HG02870 (cell line): ENCODE data around the gene LTO1.

Source experiments
- ATAC-seq: cut with Tn5 transposase; IDR thresholded peaks from one replicate; pipeline ENCODE4 v1.9.1; 2021; ENCODE audit warnings: mild to moderate bottlenecking, moderate library complexity; ENCODE audit not compliant: unreplicated experiment

The LTO1 gene

GRCh38 chr11:69682221-69682620 lies 7.1 kb upstream of the LTO1 start:
- ATAC-seq = no peak

DNA sequence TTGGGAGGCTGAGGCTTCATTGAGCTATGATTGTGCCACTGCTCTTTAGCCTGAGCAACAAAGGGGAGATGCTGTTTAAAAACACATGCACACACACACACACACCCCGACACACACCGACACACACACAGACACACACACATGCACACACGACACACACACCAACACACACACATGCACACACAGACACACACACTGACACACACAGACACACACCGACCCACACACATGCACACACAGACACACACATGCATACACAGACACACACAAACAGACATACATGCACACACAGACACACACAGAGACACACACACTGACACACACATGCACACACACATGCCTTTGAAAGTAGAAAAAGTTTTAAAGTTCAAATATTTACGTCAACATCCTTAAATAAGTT lies 5.5 kb upstream of the LTO1 start:
- no peak for ATAC-seq

GRCh38 chr11:69677749-69678148 lies 2.6 kb upstream of the LTO1 start:
- no peak for ATAC-seq

GRCh38 chr11:69674267-69674885 lies 777 bp downstream of the LTO1 start:
- ATAC-seq = peak; percentile 7

- no peak for ATAC-seq
These were observed 3.3 kb downstream of the LTO1 start for GRCh38 chr11:69671734-69672465.

GRCh38 chr11:69670158-69670845 lies 4.9 kb downstream of the LTO1 start:
- ATAC-seq = no peak

DNA sequence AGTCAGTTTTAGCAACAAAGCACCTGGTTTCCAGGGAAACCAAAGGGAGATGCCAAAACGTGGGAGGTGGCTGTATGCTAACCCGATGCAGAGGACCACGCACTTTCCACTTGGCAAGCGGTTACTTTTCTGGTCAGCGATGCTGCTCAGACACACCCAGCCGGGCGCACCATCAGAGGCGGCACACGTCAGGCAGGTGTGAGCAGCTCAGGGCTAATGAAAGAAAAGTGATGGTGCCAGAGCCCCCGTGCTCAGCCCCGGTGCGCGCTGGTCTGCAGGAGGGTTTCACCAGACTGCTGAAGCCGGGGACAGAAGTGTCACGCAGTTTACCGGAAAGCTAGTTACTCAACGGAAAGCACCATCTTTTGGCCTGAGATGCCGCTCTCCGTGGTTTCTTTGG lies 5.7 kb downstream of the LTO1 start:
- ATAC-seq = no peak

GRCh38 chr11:69667619-69668604 lies 7.2 kb downstream of the LTO1 start:
- no peak for ATAC-seq

DNA sequence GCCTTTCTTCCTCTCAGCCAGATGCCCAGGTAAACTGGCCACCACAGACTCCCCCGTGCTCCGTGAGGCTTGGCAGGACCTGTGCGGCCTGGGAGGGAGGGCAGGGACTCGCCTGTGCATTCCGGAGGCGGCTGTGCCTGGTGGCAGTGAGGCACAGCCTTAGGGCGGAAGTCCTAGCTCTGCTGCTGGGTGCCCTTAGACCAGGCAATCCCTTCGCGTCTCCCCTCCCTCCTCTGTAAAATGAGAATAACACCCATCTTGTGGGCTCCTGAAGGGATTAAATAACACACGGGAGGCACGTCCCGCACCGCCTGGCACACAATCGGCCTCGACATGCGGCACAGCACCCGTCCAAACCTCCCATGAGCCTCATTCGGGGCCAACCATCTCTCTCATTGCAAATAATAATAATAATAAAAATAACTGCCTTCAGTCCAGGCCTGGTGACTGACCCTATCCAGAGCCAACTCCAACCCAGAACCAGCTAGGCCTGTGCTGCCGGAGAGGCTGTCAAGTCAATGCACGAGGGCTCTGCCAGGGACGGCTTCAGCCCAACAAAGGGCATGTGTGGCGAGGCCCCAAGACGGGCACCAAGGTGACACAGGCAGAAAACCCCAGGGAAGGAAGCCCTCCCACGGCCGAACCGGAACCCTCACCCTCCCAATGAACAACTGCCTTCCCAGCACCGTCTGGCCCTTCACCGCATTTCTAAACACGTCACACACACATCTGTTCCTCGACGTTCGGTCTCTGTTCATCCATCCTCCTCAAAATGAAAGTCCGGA lies 8.2 kb downstream of the LTO1 start:
- ATAC-seq = no peak

DNA sequence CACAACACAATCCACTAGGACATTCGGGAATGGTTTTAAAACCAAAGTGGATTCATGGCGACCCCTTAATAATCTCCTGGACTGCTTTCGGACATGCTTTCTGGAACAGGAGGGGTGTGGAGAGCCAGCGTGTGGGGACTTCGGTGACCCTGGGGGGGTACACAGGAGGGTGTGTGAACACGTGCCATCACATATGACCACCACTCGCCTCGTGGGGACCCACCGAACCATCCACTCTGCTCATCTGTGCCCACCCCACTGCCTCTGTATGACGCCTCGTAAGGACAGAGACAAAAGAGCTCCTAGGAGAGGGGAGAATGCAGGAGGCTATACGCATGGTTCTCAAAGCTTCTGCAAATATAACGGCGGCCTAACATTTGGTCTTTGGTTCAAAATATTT lies 8.9 kb downstream of the LTO1 start:
- ATAC-seq = no peak

GRCh38 chr11:69665669-69666068 lies 9.5 kb downstream of the LTO1 start:
- ATAC-seq = no peak

GRCh38 chr11:69664901-69665300 lies 10.3 kb downstream of the LTO1 start:
- ATAC-seq = no peak

GRCh38 chr11:69664103-69664775 lies 10.9 kb downstream of the LTO1 start:
- ATAC-seq = no peak

- no peak for ATAC-seq
These were observed 11.8 kb downstream of the LTO1 start for GRCh38 chr11:69663326-69663725.

DNA sequence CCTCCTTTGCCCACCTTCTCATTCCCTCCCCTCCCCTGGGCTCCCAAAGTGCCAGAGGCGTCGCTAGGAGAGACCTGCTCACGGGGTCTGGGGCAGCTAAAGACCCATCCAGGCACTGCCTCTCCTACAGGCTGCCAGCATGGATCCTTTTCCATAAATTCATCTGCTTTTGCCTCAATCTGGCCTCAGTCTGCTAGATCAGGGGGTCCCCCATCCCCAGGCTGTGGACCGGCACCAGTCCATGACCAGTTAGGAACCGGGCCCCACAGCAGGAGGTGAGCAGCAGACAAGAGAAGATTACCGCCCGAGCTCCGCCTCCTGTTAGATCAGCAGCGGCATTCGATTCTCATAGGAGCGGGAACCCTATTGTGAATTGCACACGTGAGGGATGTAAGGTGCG lies 12.3 kb downstream of the LTO1 start:
- no peak for ATAC-seq

DNA sequence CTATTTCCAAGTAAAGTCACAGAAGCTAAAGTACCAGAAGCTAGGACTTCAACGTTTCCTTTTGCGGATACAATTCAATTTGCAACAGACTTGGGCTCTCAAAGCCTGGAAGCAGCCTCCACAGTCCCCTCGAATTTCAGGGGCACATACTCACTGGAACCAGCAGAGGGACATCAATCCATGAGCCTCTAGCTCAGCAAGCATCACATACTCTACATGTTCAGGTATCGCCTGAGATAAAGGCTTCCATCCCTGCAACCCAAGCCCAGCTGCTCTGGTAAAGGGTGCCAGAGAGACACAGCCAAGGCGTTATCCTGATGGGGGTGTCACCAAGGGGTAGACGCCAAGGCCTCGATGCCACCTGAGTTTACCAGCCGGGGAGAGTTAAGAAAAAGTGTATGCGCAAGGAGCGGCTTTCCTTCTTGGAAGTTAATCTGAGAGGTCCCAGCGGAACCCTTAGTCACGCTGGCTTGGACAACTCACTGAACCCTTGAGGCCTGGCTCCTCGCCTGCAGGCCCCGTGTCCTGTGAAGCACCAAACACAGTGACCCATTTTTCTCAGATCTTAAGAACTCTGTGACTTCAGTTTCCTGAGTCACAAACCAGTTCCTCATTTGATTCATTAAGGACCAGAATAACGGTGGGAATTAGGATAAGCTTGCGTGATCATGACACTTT lies 13.0 kb downstream of the LTO1 start:
- no peak for ATAC-seq

GRCh38 chr11:69661413-69661715 lies 13.8 kb downstream of the LTO1 start:
- no peak for ATAC-seq

DNA sequence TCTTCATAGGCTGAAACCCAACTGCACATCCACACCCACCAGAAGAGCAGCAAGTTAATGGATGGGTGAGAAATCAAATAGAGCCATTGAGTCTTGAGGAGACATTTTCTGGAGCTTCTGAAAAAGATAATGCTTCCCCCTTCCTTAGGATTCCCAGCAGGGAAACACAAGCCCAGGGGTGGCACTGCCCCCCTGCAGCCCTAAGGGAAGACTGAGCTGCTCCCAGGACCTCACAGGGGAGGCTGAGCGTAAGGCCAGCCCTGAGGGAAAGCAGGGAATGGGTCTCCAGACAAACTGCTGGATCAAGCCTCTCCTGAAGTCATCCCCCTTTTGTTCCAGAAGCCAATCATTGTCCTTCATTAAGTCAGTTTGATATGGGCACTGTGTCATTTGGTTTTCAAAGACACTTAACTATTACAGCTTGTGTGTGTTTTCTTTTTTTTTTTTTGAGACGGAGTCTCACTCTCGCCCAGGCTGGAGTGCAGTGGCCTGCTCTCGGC lies 15.1 kb downstream of the LTO1 start:
- ATAC-seq = no peak

DNA sequence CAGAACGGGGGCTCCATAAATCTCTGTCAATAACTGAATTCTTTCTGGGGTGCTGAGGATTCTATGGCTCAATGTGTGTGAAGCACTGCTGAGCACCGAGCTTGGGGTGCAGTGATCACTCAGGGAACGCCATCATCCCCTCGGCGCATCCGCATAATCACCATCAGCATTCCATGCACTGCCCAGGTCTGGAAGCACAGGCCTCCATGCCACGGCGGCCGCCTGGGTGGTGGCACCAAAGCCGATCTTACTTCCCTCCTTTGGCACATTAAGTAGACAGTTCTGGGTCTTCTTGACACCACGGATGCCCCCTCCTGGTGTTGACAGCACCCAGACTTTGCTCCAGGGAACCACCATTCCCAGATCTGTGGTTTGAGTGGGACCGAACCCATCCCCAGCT lies 15.6 kb downstream of the LTO1 start:
- ATAC-seq = no peak
